Lower lobe of right lung (tissue), 2 donors: Measurements from ENCODE around the gene SMG6. TPM values are rescaled to one million over a fixed set of nuclear protein-coding genes. Genes with fewer than 3 reads are reported as not detected.
A peak's percentile ranks its signal among the peaks of the same experiment; 100 is the strongest.

Experiments used
- ATAC-seq, 2 donors: fragments of 200-7000 bp; cut with Tn5 transposase; one replicate each; pipeline ENCODE4 v1.9.1; 2020 to 2022; ENCODE audit warnings: mild to moderate bottlenecking in 2 of 2, moderate library complexity in 2 of 2
- DNase-seq: peaks from one replicate; pipeline ENCODE4 v3.0.0-alpha.2; 2020
- H3K27ac ChIP-seq: fragments of 200-600 bp; one replicate; pipeline ENCODE4 v1.8.0; 2022
- H3K27me3 ChIP-seq: fragments of 200-600 bp; one replicate; pipeline ENCODE4 v1.8.0; 2022; ENCODE audit warnings: low read depth
- H3K36me3 ChIP-seq: fragments of 200-600 bp; one replicate; pipeline ENCODE4 v1.8.0; 2022; ENCODE audit warnings: mild to moderate bottlenecking
- H3K4me1 ChIP-seq: fragments of 200-600 bp; one replicate; pipeline ENCODE4 v1.8.0; 2022
- H3K4me3 ChIP-seq: fragments of 200-600 bp; one replicate; pipeline ENCODE4 v1.8.0; 2022; ENCODE audit warnings: mild to moderate bottlenecking
- H3K9me3 ChIP-seq: fragments of 200-600 bp; one replicate; pipeline ENCODE4 v1.8.0; 2022
- intact Hi-C: fragments of 100-400 bp; cut with DNase I; formaldehyde crosslinking; loops from one replicate; pipeline ENCODE4 v1.11.0; 2022
- total RNA-seq: library from RNA; stranded (reverse); fragmentation: NEBNext Ultra II Directional; extraction: Animal tissue kit (Norgen Biotek cat#: 25700); gene quantifications from one replicate; pipeline ENCODE4 v1.2.1, GENCODE V29; 2021
- TF ChIP-seq, protein P1 (sequence below): fragments of 200-600 bp; IDR thresholded peaks from one replicate; pipeline ENCODE4 v1.8.0; 2022; ENCODE audit warnings: antibody characterized with exemption, mild to moderate bottlenecking
- donor health status: DM: no; HTN: yes; CAD: no; lungs with severe emphysema.

SMG6 gene
- total RNA-seq, 1 donor from 2014 or later = 33.8 TPM

DNA sequence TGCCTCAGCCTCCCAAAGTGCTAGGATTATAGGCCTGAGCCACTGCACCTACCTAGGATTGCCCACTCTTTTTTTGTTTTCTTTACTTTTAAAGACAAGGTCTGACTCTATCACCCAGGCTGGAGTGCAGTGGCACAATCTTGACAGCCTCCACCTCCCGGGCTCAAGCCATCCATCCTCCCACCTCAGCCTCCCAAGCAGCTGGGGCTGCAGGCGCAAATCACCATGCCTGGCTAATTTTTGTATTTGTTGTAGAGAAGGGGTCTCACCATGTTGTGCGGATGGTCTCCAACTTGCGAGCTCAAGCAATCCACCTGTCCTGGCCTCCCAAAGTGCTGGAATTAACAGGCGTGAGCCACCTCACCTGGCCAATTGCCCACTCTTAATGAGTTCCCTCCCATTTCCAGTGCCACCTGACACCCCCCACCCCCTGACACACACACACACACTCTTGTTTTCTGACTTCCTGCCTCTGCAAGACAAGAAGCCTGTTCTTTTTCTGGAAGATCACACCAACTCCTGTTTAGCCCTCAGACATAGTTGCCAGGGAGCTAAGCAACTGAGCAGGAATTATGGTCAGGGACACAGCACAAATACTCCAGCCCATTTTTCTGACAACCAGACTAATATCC, 259.2 kb downstream of the SMG6 start:
- TF ChIP-seq, protein P1, sequence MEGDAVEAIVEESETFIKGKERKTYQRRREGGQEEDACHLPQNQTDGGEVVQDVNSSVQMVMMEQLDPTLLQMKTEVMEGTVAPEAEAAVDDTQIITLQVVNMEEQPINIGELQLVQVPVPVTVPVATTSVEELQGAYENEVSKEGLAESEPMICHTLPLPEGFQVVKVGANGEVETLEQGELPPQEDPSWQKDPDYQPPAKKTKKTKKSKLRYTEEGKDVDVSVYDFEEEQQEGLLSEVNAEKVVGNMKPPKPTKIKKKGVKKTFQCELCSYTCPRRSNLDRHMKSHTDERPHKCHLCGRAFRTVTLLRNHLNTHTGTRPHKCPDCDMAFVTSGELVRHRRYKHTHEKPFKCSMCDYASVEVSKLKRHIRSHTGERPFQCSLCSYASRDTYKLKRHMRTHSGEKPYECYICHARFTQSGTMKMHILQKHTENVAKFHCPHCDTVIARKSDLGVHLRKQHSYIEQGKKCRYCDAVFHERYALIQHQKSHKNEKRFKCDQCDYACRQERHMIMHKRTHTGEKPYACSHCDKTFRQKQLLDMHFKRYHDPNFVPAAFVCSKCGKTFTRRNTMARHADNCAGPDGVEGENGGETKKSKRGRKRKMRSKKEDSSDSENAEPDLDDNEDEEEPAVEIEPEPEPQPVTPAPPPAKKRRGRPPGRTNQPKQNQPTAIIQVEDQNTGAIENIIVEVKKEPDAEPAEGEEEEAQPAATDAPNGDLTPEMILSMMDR = no peak
- H3K36me3 ChIP-seq = peaks cover 31% of the 10 kb centered on the region
- no peak for ATAC-seq
- no peaks in the 10 kb centered on the region for H3K9me3 ChIP-seq
- H3K27ac ChIP-seq = no peak overlapping the region
- peaks cover 35% of the 10 kb centered on the region for H3K4me1 ChIP-seq
- H3K4me3 ChIP-seq = no peak overlapping the region
- intact Hi-C loops = no loop called here
- DNase-seq = no peak
- H3K27me3 ChIP-seq = no peaks in the 10 kb centered on the region

DNA sequence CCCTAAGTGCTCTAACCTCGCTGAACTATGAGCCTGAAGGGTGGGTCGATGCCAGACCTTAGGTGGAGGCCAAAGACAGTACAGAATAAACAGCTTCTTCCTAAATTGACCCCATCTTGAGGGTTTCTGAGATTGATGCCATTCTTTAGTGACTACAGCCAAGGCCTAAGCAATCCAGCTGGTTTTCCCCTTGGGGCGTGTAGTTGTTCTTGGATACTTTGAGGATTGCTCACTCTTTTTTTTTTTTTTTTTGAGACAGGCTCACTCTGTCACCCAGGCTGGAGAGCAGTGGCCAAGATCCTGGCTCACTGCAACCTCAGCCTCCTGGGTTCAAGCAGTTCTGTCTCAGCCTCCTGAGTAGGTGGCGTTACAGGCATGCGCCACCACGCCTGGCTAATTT, 259.8 kb downstream of the SMG6 start:
- Histone ChIP-seq H3K27ac (no peak overlapping the region), H3K36me3 (peaks cover 32% of the 10 kb centered on the region), H3K27me3 (no peaks in the 10 kb centered on the region), H3K4me3 (no peak overlapping the region), H3K9me3 (no peaks in the 10 kb centered on the region), H3K4me1 (peaks cover 29% of the 10 kb centered on the region)
- intact Hi-C loops = no loop called here
- TF ChIP-seq, protein P1 = no peak
- no peak for DNase-seq
- no peak for ATAC-seq

DNA sequence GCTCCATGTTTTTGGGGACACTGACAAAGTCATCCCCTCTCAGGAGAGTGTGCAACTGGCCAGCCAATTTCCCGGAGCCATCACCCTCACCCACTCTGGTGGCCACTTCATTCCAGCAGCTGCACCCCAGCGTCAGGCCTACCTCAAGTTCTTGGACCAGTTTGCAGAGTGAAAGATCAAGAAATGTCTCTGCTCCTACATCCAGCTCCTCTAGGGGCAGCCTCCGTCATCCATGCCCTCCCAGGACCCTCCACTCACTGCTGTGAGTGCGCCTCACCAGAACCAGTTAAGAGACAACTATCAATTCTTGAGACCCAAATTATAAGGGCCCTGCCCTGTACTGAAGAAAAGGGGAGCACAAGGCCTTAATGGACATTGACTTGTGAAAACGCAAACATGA, 260.7 kb downstream of the SMG6 start:
- intact Hi-C loops = no loop called here
- Histone ChIP-seq H3K36me3 (peaks cover 40% of the 10 kb centered on the region), H3K9me3 (no peaks in the 10 kb centered on the region), H3K4me3 (peak overlapping the region; percentile 68), H3K27me3 (no peaks in the 10 kb centered on the region), H3K4me1 (peaks cover 26% of the 10 kb centered on the region), H3K27ac (peak overlapping the region; percentile 90)
- no peak for DNase-seq
- TF ChIP-seq, protein P1 = no peak
- no peak for ATAC-seq

DNA sequence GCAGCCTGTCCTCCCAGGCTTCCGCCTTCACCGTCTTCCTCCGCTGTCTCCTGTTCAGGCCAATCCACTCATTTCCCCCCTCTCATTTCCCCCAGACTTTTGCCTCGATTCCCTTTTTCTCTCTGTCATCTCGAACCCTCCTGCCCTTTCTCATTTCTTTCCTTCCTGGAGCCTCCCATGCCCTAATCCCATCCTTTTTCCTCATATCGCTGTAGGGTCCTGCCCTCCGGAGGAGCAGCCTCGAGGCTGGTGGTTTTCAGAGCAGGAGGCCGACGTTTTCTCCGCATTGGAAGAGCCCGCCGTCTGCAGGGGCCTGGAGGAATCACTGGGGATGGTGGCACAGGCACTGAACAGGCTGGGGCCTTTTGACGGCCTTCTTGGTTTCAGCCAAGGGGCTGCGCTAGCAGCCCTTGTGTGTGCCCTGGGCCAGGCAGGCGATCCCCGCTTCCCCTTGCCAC, 261.2 kb downstream of the SMG6 start:
- Histone ChIP-seq H3K27me3 (no peaks in the 10 kb centered on the region), H3K4me1 (peaks cover 26% of the 10 kb centered on the region), H3K36me3 (peaks cover 45% of the 10 kb centered on the region), H3K4me3 (peak overlapping the region; percentile 68), H3K9me3 (no peaks in the 10 kb centered on the region), H3K27ac (peak overlapping the region; percentile 90)
- ATAC-seq (peak; percentile 0), DNase-seq (no peak)
- intact Hi-C loops = no loop called here
- TF ChIP-seq, protein P1 = no peak

DNA sequence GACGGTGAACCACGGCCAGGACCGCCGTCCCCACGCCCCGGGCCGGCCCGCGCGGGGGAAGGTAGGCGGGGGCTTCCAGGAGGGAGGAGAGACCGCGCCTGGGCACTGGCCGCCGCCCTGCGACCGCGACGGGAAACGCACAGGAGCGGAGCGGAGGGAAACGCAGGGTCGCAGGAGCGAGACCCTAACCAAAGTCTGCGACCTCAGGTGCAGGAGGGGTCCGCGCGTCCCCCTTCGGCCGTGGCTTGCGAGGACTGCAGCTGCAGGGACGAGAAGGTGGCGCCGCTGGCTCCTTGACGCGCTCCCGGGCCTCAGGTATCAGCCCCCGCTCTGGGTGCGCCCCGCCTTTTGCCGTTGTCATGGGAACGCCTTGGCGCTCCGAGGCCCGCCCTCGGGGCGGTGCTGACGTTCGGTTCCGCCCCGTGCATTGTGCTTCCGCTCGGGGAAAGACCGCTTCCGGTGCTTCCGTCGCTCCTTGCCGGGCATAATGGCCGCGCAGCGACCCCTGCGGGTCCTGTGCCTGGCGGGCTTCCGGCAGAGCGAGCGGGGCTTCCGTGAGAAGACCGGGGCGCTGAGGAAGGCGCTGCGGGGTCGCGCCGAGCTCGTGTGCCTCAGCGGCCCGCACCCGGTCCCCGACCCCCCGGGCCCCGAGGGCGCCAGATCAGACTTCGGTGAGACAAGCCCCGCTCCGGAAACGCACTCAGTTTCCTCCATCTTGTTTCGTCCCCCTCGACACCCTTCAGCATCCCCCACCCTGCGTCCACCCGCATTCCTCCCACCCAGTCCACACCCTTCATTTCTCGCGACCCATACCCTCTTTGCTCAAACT, 261.8 kb downstream of the SMG6 start, which contains the start of gene OVCA2:
TSS of gene OVCA2 (plus strand) at position 462 of the 829 bp plus-strand sequence. CDS start at position 488, 26 bp downstream.
- Histone ChIP-seq H3K9me3 (no peaks in the 10 kb centered on the region), H3K36me3 (peaks cover 51% of the 10 kb centered on the region), H3K4me3 (peak within 1 kb of the TSS; percentile 68), H3K27ac (peak within 1 kb of the TSS; percentile 90), H3K4me1 (peaks cover 26% of the 10 kb centered on the region), H3K27me3 (no peaks in the 10 kb centered on the region)
- intact Hi-C loops = no loop called here
- peak; percentile 97 for ATAC-seq
- TF ChIP-seq, protein P1 = peak; percentile 56
- DNase-seq = peak; percentile 96
